Esophagus squamous epithelium (tissue), 4 donors: Measurements from ENCODE around the gene MYO16.

Experiments
- POLR2A ChIP-seq, 4 donors: fragments of 450-650 bp; IDR thresholded peaks; one replicate each; pipeline ENCODE4 v1.6.1; 2017; ENCODE audit warnings: antibody characterized with exemption in 4 of 4, mild to moderate bottlenecking in 4 of 4, moderate library complexity in 3 of 4
- TF ChIP-seq, protein P1 (sequence below), 6 experiments: fragments of 450-650 bp in 4 of 6; fragments of 200-600 bp in 2 of 6; sonication (generic) in 2 of 6; IDR thresholded peaks; one replicate each; pipeline ENCODE4 v1.5.1; 2016 to 2019; ENCODE audit warnings: antibody characterized with exemption in 6 of 6, mild to moderate bottlenecking in 4 of 6, moderate library complexity in 4 of 6

DNA sequence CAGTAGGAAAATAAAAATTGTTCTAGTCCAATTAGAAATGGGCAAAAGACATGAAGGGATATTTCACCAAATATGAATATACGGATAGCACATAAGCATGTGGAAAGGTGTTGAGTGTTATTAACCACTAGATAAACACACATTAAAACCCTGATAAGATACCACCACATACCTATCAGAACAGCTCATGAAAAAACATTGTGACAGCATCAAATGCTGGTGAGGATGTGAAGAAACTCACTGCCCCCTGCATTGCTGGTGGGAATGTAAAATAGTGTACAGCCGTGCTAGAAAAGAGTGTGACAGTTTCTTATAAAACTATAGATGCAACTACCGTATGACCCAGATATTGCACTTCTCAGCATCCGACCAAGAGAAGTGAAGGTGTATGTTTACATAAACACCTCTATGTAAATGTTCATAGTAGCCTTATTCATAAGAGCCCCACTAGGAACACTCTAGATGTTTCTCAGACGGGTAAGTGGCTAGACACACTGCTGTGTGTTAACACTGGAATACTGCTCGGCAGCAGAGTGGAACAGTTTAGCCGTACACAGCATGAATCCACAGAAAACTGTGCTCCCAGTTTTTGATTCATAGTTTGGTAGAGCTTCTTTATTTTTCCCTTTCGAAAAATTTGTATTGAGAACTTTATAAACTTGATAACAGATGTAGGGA, 321.1 kb downstream of the MYO16 start:
- no peak for TF ChIP-seq POLR2A (IDR thresholded peaks at IDR 0.05)
- TF ChIP-seq, protein P1, sequence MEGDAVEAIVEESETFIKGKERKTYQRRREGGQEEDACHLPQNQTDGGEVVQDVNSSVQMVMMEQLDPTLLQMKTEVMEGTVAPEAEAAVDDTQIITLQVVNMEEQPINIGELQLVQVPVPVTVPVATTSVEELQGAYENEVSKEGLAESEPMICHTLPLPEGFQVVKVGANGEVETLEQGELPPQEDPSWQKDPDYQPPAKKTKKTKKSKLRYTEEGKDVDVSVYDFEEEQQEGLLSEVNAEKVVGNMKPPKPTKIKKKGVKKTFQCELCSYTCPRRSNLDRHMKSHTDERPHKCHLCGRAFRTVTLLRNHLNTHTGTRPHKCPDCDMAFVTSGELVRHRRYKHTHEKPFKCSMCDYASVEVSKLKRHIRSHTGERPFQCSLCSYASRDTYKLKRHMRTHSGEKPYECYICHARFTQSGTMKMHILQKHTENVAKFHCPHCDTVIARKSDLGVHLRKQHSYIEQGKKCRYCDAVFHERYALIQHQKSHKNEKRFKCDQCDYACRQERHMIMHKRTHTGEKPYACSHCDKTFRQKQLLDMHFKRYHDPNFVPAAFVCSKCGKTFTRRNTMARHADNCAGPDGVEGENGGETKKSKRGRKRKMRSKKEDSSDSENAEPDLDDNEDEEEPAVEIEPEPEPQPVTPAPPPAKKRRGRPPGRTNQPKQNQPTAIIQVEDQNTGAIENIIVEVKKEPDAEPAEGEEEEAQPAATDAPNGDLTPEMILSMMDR (IDR thresholded peaks at IDR 0.05): no peak
